ENCODE data around the gene ZBTB17. TPM values are rescaled to one million over a fixed set of nuclear protein-coding genes. Genes with fewer than 3 reads are reported as not detected.

The ZBTB17 gene
- total and polyA plus RNA-seq, 2 of the 4 experiments (the other 2 are of a cell fraction) = 26.3 to 58.2 TPM

- intact Hi-C loops (cut with micrococcal nuclease) = no loop called here
- H4K8ac ChIP-seq (ENCODE audit: low read depth in 2 of 2, low read length in 2 of 2) = no peak overlapping the region
These were observed 76.6 kb downstream of the ZBTB17 start for GRCh38 chr1:15899266-15899665.

More at GRCh38 chr1:15899266-15899665, 76.6 kb downstream of the ZBTB17 start:
- DNase-seq (no peak), ATAC-seq (ENCODE audit: low read depth) (no peak)
- H4K5ac ChIP-seq (ENCODE audit: low read depth, low read length) = no peak overlapping the region
- no peak overlapping the region for H2BK120ac ChIP-seq (ENCODE audit: low read depth, low read length)
- ChIA-PET CTCF (interaction anchor here (0.6 kb wide), 1 partner anchor 291 kb away, joined by 4 read pairs; no protein-coding TSS in a partner anchor), POLR2A (ENCODE audit: unreplicated experiment) (no interaction called here)
- H4K91ac ChIP-seq (ENCODE audit: insufficient read depth, low read depth, low read length) = no peak overlapping the region
- no TSS peak for BruUV-seq (replicated peaks)
- H2AFZ ChIP-seq (replicated peaks; ENCODE audit: low read length, poor library complexity) = no peak overlapping the region
- H3K4me3 ChIP-seq (ENCODE audit: insufficient read depth, low read depth, low read length) = no peak overlapping the region
- no peak overlapping the region for H2AK5ac ChIP-seq (ENCODE audit: low read depth, low read length)
- peaks cover 12% of the 10 kb centered on the region for H3K4me1 ChIP-seq (ENCODE audit: control insufficient read depth, insufficient read depth, low read length)
- peaks cover 7% of the 10 kb centered on the region for H3K9me1 ChIP-seq (ENCODE audit: insufficient read depth, low read length)
- H3K23ac ChIP-seq (ENCODE audit: low read depth, low read length) = no peak overlapping the region
- H3K9me3 ChIP-seq (ENCODE audit: control insufficient read depth, insufficient read depth, low read length) = no peaks in the 10 kb centered on the region
- H3K14ac ChIP-seq (replicated peaks; ENCODE audit: low read depth, low read length) = no peak overlapping the region
- no peak overlapping the region for H3K4me2 ChIP-seq (ENCODE audit: low read depth, low read length)
- H3K27me3 ChIP-seq (ENCODE audit: control insufficient read depth, insufficient read depth, low read length) = no peaks in the 10 kb centered on the region
- H2AK9ac ChIP-seq (replicated peaks; ENCODE audit: low read depth, low read length, poor library complexity) = no peak overlapping the region
- H3K79me1 ChIP-seq (ENCODE audit: low read depth in 1 of 2, low read length in 2 of 2) = peaks cover 28 to 74% of the 10 kb centered on the region in 2 experiments
- H3K36me3 ChIP-seq (ENCODE audit: control insufficient read depth, insufficient read depth, low read length) = peaks cover 3% of the 10 kb centered on the region; the same call in 1 of the 2 replicates
- H3K56ac ChIP-seq (ENCODE audit: extremely low read depth, insufficient read depth, low read length) = no peak overlapping the region
- H3K9ac ChIP-seq (ENCODE audit: low read depth, low read length) = no peak overlapping the region
- no peak overlapping the region for H3K27ac ChIP-seq (ENCODE audit: insufficient read depth, low read length)
- H4K20me1 ChIP-seq (ENCODE audit: insufficient read depth, low read length) = peaks cover 10% of the 10 kb centered on the region
- H2BK5ac ChIP-seq (ENCODE audit: low read depth, low read length, poor library complexity, severe bottlenecking) = no peak overlapping the region
- dilution Hi-C loops (cut with HindIII; ENCODE audit: low sequenced_read_pairs, unreplicated experiment) = no loop called here
- in situ Hi-C loops (cut with MboI; ENCODE audit: low sequenced_read_pairs) = no loop called here
- H2BK20ac ChIP-seq (ENCODE audit: low read depth, low read length) = no peak overlapping the region
- no peak for TF ChIP-seq MXI1 (IDR thresholded peaks at IDR 0.05; ENCODE audit: borderline replicate concordance, low read depth, low read length)
- no peak for TF ChIP-seq MAZ (IDR thresholded peaks at IDR 0.05; ENCODE audit: borderline replicate concordance, low read depth, low read length)
- TF ChIP-seq, protein P1, sequence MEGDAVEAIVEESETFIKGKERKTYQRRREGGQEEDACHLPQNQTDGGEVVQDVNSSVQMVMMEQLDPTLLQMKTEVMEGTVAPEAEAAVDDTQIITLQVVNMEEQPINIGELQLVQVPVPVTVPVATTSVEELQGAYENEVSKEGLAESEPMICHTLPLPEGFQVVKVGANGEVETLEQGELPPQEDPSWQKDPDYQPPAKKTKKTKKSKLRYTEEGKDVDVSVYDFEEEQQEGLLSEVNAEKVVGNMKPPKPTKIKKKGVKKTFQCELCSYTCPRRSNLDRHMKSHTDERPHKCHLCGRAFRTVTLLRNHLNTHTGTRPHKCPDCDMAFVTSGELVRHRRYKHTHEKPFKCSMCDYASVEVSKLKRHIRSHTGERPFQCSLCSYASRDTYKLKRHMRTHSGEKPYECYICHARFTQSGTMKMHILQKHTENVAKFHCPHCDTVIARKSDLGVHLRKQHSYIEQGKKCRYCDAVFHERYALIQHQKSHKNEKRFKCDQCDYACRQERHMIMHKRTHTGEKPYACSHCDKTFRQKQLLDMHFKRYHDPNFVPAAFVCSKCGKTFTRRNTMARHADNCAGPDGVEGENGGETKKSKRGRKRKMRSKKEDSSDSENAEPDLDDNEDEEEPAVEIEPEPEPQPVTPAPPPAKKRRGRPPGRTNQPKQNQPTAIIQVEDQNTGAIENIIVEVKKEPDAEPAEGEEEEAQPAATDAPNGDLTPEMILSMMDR (conservative IDR thresholded peaks at IDR 0.05; ENCODE audit: low read depth, low read length) = no peak
- no peak for TF ChIP-seq FOS (IDR thresholded peaks at IDR 0.05; ENCODE audit: low read depth, low read length)
- TF ChIP-seq RAD21 (IDR thresholded peaks at IDR 0.05; ENCODE audit: low read length) = no peak
- TF ChIP-seq USF2 (IDR thresholded peaks at IDR 0.05; ENCODE audit: low read depth, low read length) = no peak
- no peak for TF ChIP-seq NFE2L2 (IDR thresholded peaks at IDR 0.05; ENCODE audit: low read depth, low read length)
- no peak overlapping the region for H3K4ac ChIP-seq (ENCODE audit: low read depth, low read length)
- 96% methylated on average over 4 of the region's 9 CpGs; no CpG with 5 or more reads in 1 of the 2 experiments for WGBS, 2 experiments (ENCODE audit: extremely low coverage in 2 of 2, insufficient read length in 1 of 2)
- H2BK15ac ChIP-seq (ENCODE audit: low read depth, low read length) = no peak overlapping the region
- no peak overlapping the region for H3K18ac ChIP-seq (ENCODE audit: low read depth, low read length)
